CD4-positive, alpha-beta memory T cell (primary cell): Measurements from ENCODE around the gene SLC16A13. TPM values are rescaled to one million over a fixed set of nuclear protein-coding genes. Genes with fewer than 3 reads are reported as not detected.

Source experiments
- CTCF ChIA-PET: fragments of 350-600 bp; sonication (Branson Sonifier 250); formaldehyde crosslinking; loops from one replicate; lab custom pipeline; 2021; ENCODE audit warnings: inconsistent platforms; ENCODE audit not compliant: partially characterized antibody; lab: Charles Lee
- POLR2A ChIA-PET: fragments of 350-600 bp; sonication (Branson Sonifier 250); formaldehyde crosslinking; loops from one replicate; lab custom pipeline; 2021; ENCODE audit not compliant: partially characterized antibody; lab: Charles Lee
- DNase-seq, 5 donors: peaks; one replicate each; pipeline versions ENCODE4 v3.0.0 to v3.0.0-alpha.2; 2020 to 2022; ENCODE audit warnings: mixed read lengths in 1 of 5
- H3K27ac ChIP-seq: one replicate; pipeline ENCODE4 v1.7.0; 2013; ENCODE audit warnings: low read depth, low read length
- H3K27me3 ChIP-seq: 2 replicates; pipeline ENCODE4 v1.7.0; 2013; ENCODE audit warnings: mild to moderate bottlenecking, low read length, moderate library complexity; ENCODE audit not compliant: insufficient read depth
- H3K36me3 ChIP-seq: 2 replicates; pipeline ENCODE4 v1.7.0; 2013; ENCODE audit warnings: mild to moderate bottlenecking, low read length, moderate library complexity; ENCODE audit not compliant: insufficient read depth
- H3K4me1 ChIP-seq: 2 replicates; pipeline ENCODE4 v1.7.0; 2013; ENCODE audit warnings: mild to moderate bottlenecking, low read length, moderate library complexity; ENCODE audit not compliant: insufficient read depth
- H3K4me3 ChIP-seq, 2 donors: one replicate each; pipeline ENCODE4 v1.7.0; 2013; ENCODE audit warnings: low read length in 2 of 2, mild to moderate bottlenecking in 1 of 2
- H3K9me3 ChIP-seq, 2 donors: one replicate each; pipeline ENCODE4 v1.7.0; 2013; ENCODE audit warnings: low read length in 2 of 2, control low read depth in 1 of 2; ENCODE audit not compliant: control insufficient read depth in 1 of 2
- H3K27ac Mint-ChIP-seq, 7 donors: one replicate each; pipeline ENCODE4 v1.8.0; 2020 to 2021; ENCODE audit warnings: mixed read lengths in 7 of 7, mild to moderate bottlenecking in 6 of 7, inconsistent platforms in 3 of 7, moderate library complexity in 3 of 7
- H3K27me3 Mint-ChIP-seq, 2 donors: one replicate each; pipeline ENCODE4 v1.8.0; 2020 to 2021; ENCODE audit warnings: mixed read lengths in 2 of 2
- H3K36me3 Mint-ChIP-seq, 2 donors: one replicate each; pipeline ENCODE4 v1.8.0; 2020 to 2021; ENCODE audit warnings: mixed read lengths in 2 of 2, inconsistent platforms in 1 of 2, mild to moderate bottlenecking in 1 of 2
- H3K4me1 Mint-ChIP-seq, 4 donors: one replicate each; pipeline ENCODE4 v1.8.0; 2020 to 2021; ENCODE audit warnings: mixed read lengths in 4 of 4, mild to moderate bottlenecking in 1 of 4
- H3K4me3 Mint-ChIP-seq, 8 donors: one replicate each; pipeline ENCODE4 v1.8.0; 2020 to 2021; ENCODE audit warnings: mixed read lengths in 8 of 8, mild to moderate bottlenecking in 7 of 8, moderate library complexity in 6 of 8, inconsistent platforms in 3 of 8
- H3K9me3 Mint-ChIP-seq, 8 donors: one replicate each; pipeline ENCODE4 v1.8.0; 2020 to 2021; ENCODE audit warnings: mixed read lengths in 8 of 8, mild to moderate bottlenecking in 5 of 8, inconsistent platforms in 3 of 8, moderate library complexity in 1 of 8
- intact Hi-C: fragments of 100-400 bp; cut with micrococcal nuclease; formaldehyde crosslinking; loops from one replicate; pipeline ENCODE4 v1.15.1; 2023
- polyA plus RNA-seq, 2 donors: library from polyadenylated mRNA; unstranded; fragments of 300-500 nt; fragmentation: Illumina TruSeq; gene quantifications; one replicate each; pipeline ENCODE4 v1.2.3, GENCODE V29; 2021
- total RNA-seq, 2 experiments: library from RNA; stranded (reverse); gene quantifications; one replicate each; pipeline ENCODE4 v1.2.3, GENCODE V29; 2021

Gene SLC16A13
- total and polyA plus RNA-seq, 4 experiments from 2014 or later = 0.93 to 13.7 (median 7.4) TPM

GRCh38 chr17:7056386-7056785, 20.6 kb downstream of the SLC16A13 start:
- Histone ChIP-seq H3K36me3 (no peaks in the 10 kb centered on the region), H3K4me3 (no peak overlapping the region), H3K27me3 (no peaks in the 10 kb centered on the region), H3K27ac (no peak overlapping the region), H3K9me3 (no peaks in the 10 kb centered on the region), H3K4me1 (no peaks in the 10 kb centered on the region)
- Mint-ChIP-seq H3K4me1 (peaks cover 1 to 5% (median 3%) of the 10 kb centered on the region in 4 donors), H3K27ac (no peak overlapping the region), H3K27me3 (peaks cover 0 to 2% of the 10 kb centered on the region in 2 donors), H3K9me3 (peaks cover 0 to 2% (median 0%) of the 10 kb centered on the region in 8 donors), H3K36me3 (no peaks in the 10 kb centered on the region), H3K4me3 (no peak overlapping the region)
- no peak for DNase-seq
- ChIA-PET POLR2A (no interaction called here), CTCF (interaction anchor here (0.9 to 2.0 kb wide), 2 partner anchors 81 to 121 kb away, joined by 4 read pairs; no protein-coding TSS in a partner anchor)
- intact Hi-C loops = no loop called here

GRCh38 chr17:7058831-7059447, 23.1 kb downstream of the SLC16A13 start:
- Histone ChIP-seq H3K9me3 (no peaks in the 10 kb centered on the region), H3K4me1 (no peaks in the 10 kb centered on the region), H3K4me3 (no peak overlapping the region), H3K27ac (no peak overlapping the region), H3K27me3 (no peaks in the 10 kb centered on the region), H3K36me3 (no peaks in the 10 kb centered on the region)
- peaks cover 0 to 2% (median 0%) of the 10 kb centered on the region in 8 donors for H3K9me3 Mint-ChIP-seq
- ChIA-PET POLR2A (no interaction called here), CTCF (interaction anchor here (1.0 to 1.9 kb wide), 3 partner anchors 12 to 78 kb away, joined by 3 to 6 read pairs (median 5); no protein-coding TSS in a partner anchor)
- H3K27me3 Mint-ChIP-seq = peaks cover 6 to 10% of the 10 kb centered on the region in 2 donors
- H3K4me1 Mint-ChIP-seq = peaks cover 0 to 3% (median under 1%) of the 10 kb centered on the region in 4 donors
- no peak for DNase-seq
- no peak overlapping the region for H3K27ac Mint-ChIP-seq
- no peak overlapping the region for H3K4me3 Mint-ChIP-seq
- intact Hi-C loops = no loop called here
- H3K36me3 Mint-ChIP-seq = no peaks in the 10 kb centered on the region

- DNase-seq = no peak
- no peak overlapping the region for H3K27ac Mint-ChIP-seq
- no peak overlapping the region for H3K4me3 Mint-ChIP-seq
- Histone ChIP-seq H3K4me1 (no peaks in the 10 kb centered on the region), H3K36me3 (no peaks in the 10 kb centered on the region), H3K9me3 (no peaks in the 10 kb centered on the region), H3K27ac (no peak overlapping the region), H3K27me3 (no peaks in the 10 kb centered on the region), H3K4me3 (no peak overlapping the region)
- POLR2A ChIA-PET = no interaction called here
- intact Hi-C loops = no loop called here
- H3K36me3 Mint-ChIP-seq = no peaks in the 10 kb centered on the region
- H3K9me3 Mint-ChIP-seq = no peaks in the 10 kb centered on the region
- peaks cover 0 to 3% (median under 1%) of the 10 kb centered on the region in 4 donors for H3K4me1 Mint-ChIP-seq
- CTCF ChIA-PET = interaction anchor here (0.6 to 1.9 kb wide), 3 partner anchors 14 to 94 kb away, joined by 3 to 5 read pairs (median 3); no protein-coding TSS in a partner anchor
- H3K27me3 Mint-ChIP-seq = peaks cover 6 to 12% of the 10 kb centered on the region in 2 donors
Observed at GRCh38 chr17:7060165-7060891, 24.5 kb downstream of the SLC16A13 start.

- Histone ChIP-seq H3K36me3 (no peaks in the 10 kb centered on the region), H3K27ac (no peak overlapping the region), H3K27me3 (no peaks in the 10 kb centered on the region), H3K9me3 (peaks cover 0 to 2% of the 10 kb centered on the region in 2 donors), H3K4me1 (no peaks in the 10 kb centered on the region), H3K4me3 (no peak overlapping the region)
- no peak for DNase-seq
- Mint-ChIP-seq H3K4me1 (peaks cover 0 to 3% (median under 1%) of the 10 kb centered on the region in 4 donors), H3K36me3 (peaks cover 0 to 6% of the 10 kb centered on the region in 2 donors), H3K9me3 (peaks cover 0 to 16% (median 13%) of the 10 kb centered on the region in 8 donors), H3K27me3 (peaks cover 8 to 12% of the 10 kb centered on the region in 2 donors), H3K4me3 (no peak overlapping the region), H3K27ac (no peak overlapping the region)
- ChIA-PET CTCF (no interaction called here), POLR2A (no interaction called here)
- intact Hi-C loops = no loop called here
Observed at GRCh38 chr17:7063518-7064094, 27.8 kb downstream of the SLC16A13 start.

- H3K9me3 ChIP-seq = peaks cover 0 to 9% of the 10 kb centered on the region in 2 donors
- peaks cover 8 to 12% of the 10 kb centered on the region in 2 donors for H3K27me3 Mint-ChIP-seq
- POLR2A ChIA-PET = no interaction called here
- H3K27ac Mint-ChIP-seq = no peak overlapping the region
- CTCF ChIA-PET = no interaction called here
- H3K36me3 ChIP-seq = no peaks in the 10 kb centered on the region
- H3K4me1 Mint-ChIP-seq = peaks cover 0 to 3% (median under 1%) of the 10 kb centered on the region in 4 donors
- no peak overlapping the region for H3K4me3 Mint-ChIP-seq
- H3K27me3 ChIP-seq = no peaks in the 10 kb centered on the region
- peaks cover 0 to 23% (median 18%) of the 10 kb centered on the region in 8 donors for H3K9me3 Mint-ChIP-seq
- H3K4me3 ChIP-seq = no peak overlapping the region
- intact Hi-C loops = no loop called here
- H3K4me1 ChIP-seq = no peaks in the 10 kb centered on the region
- peaks cover 0 to 10% of the 10 kb centered on the region in 2 donors for H3K36me3 Mint-ChIP-seq
- DNase-seq = no peak
- H3K27ac ChIP-seq = no peak overlapping the region
Observed at GRCh38 chr17:7064261-7064660, 28.4 kb downstream of the SLC16A13 start.

GRCh38 chr17:7067198-7067597, 31.4 kb downstream of the SLC16A13 start:
- Mint-ChIP-seq H3K4me1 (no peaks in the 10 kb centered on the region), H3K9me3 (peaks cover 0 to 24% (median 19%) of the 10 kb centered on the region in 8 donors), H3K27ac (no peak overlapping the region), H3K36me3 (peaks cover 0 to 10% of the 10 kb centered on the region in 2 donors), H3K27me3 (peaks cover 6 to 10% of the 10 kb centered on the region in 2 donors), H3K4me3 (no peak overlapping the region)
- Histone ChIP-seq H3K27me3 (no peaks in the 10 kb centered on the region), H3K36me3 (no peaks in the 10 kb centered on the region), H3K4me3 (no peak overlapping the region), H3K4me1 (no peaks in the 10 kb centered on the region), H3K9me3 (peaks cover 0 to 9% of the 10 kb centered on the region in 2 donors), H3K27ac (no peak overlapping the region)
- no peak for DNase-seq
- ChIA-PET POLR2A (no interaction called here), CTCF (no interaction called here)
- intact Hi-C loops = no loop called here

- peaks cover 0 to 10% of the 10 kb centered on the region in 2 donors for H3K36me3 Mint-ChIP-seq
- no peak overlapping the region for H3K27ac Mint-ChIP-seq
- H3K36me3 ChIP-seq = no peaks in the 10 kb centered on the region
- no peak for DNase-seq
- H3K4me3 ChIP-seq = no peak overlapping the region
- peaks cover 0 to 9% of the 10 kb centered on the region in 2 donors for H3K9me3 ChIP-seq
- intact Hi-C loops = no loop called here
- no peak overlapping the region for H3K4me3 Mint-ChIP-seq
- no peaks in the 10 kb centered on the region for H3K27me3 ChIP-seq
- H3K27ac ChIP-seq = no peak overlapping the region
- no peaks in the 10 kb centered on the region for H3K4me1 ChIP-seq
- peaks cover 6 to 7% of the 10 kb centered on the region in 2 donors for H3K27me3 Mint-ChIP-seq
- peaks cover 0 to 24% (median 19%) of the 10 kb centered on the region in 8 donors for H3K9me3 Mint-ChIP-seq
- no peaks in the 10 kb centered on the region for H3K4me1 Mint-ChIP-seq
- CTCF ChIA-PET = no interaction called here
- POLR2A ChIA-PET = no interaction called here
Observed at GRCh38 chr17:7068268-7068667, 32.5 kb downstream of the SLC16A13 start.
